ENCODE results near the gene WDR12. TPM values are rescaled to one million over a fixed set of nuclear protein-coding genes. Genes with fewer than 3 reads are reported as not detected.
A peak's percentile ranks its signal among the peaks of the same experiment; 100 is the strongest.

The WDR12 gene
- total and polyA plus RNA-seq, 9 of the 15 experiments (the other 6 are each of a cell fraction or from before 2014, with no cell fraction given), result 109 to 554 (median 174) TPM

DNA sequence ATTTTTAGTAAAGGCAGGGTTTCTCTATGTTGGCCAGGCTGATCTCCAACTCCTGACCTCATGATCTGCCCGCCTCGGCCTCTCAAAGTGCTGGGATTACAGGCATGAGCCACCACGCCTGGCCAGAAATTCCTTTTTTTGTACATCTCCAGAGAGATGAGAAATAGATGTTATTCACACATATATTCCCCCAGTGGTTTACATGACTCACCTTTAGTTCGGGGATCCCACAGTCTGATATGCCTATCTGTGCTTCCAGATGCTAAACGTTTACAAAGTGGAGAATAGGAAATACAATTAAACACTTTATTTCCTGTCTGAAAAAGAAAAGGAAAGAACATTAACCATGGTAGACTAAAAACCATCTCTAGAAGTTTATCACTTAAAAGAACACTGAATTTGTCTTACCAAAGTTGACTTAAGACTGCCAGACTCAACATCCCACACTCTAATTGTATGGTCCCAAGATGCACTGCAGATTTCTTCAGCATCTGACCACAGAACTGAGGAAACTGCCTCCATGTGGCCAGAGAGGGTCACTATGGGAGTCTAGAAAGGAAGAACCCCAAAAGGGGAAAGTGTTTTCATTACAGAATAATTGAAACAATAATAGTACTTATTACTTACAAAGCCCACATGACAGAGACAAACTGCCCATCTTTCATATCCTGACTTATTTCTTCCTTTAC, 27.3 kb downstream of the WDR12 start (continued):
- TF ChIP-seq ZNF143 (CRISPR knock-in tag; IDR thresholded peaks at IDR 0.05), result 0 out of 2 replicates have a peak, but pooled peaks have one; percentile 48
- TF ChIP-seq TCF3 (CRISPR knock-in tag; IDR thresholded peaks at IDR 0.05), result peak; percentile 54
- TF ChIP-seq RAD21 (CRISPR knock-in tag; conservative IDR thresholded peaks at IDR 0.05 in 1 of 2, IDR thresholded peaks at IDR 0.05 in 1 of 2), result peak in 1 of 2 experiments; percentile 20; a peak in 1 of 4 replicates

DNA sequence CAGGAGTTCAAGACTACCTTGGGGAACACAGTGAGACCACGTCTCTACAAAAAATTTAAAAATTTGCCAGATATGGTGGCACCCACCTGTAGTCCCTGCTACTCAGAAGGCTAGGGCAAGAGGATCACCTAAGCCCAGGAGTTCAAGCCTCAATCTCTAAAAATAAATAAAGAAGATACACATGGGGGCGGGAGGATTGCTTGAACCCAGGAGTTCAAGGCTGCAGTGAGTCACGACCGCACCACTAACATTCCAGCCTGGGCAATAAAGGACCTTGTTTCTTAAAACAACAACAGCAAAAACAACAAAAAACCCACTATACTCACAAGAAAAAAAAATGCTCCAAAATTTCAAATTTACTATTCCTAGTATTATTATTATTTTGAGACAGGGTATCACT, 29.9 kb downstream of the WDR12 start:
- intact Hi-C loops (cut with micrococcal nuclease), result no loop called here
- ATAC-seq (no peak), FAIRE-seq (no peak), DNase-seq (ENCODE audit: extremely low read depth in 1 of 4, low spot score in 3 of 4) (no peak)
- H3K4me1 ChIP-seq (replicated peaks in 1 of 2; ENCODE audit: control insufficient read depth in 2 of 2, insufficient read depth in 2 of 2, low read length in 2 of 2), result no peaks in the 10 kb centered on the region
- CTCF ChIA-PET (ENCODE audit: low intra/inter-chr PET ratio), result no interaction called here
- no TSS peak for BruUV-seq (replicated peaks)
- H3K9me1 ChIP-seq (ENCODE audit: control insufficient read depth, insufficient read depth, low read length), result no peaks in the 10 kb centered on the region
- H3K27me3 ChIP-seq (ENCODE audit: control insufficient read depth in 2 of 2, insufficient read depth in 2 of 2, low read length in 2 of 2), result no peaks in the 10 kb centered on the region
- no peaks in the 10 kb centered on the region for H3K9me3 ChIP-seq (replicated peaks; ENCODE audit: control insufficient read depth, insufficient read depth, low read depth, low read length)
- no peaks in the 10 kb centered on the region for H4K20me1 ChIP-seq (replicated peaks; ENCODE audit: control insufficient read depth, insufficient read depth, low read length)
- no peak overlapping the region for H3K4me2 ChIP-seq (ENCODE audit: insufficient read depth, low read length)
- no peak overlapping the region for H3K27ac ChIP-seq (ENCODE audit: extremely low read depth, low read depth, low read length)
- in situ Hi-C loops (cut with MboI), result no loop called here
- 96% methylated on average over 4 of the region's 4 CpGs for WGBS (ENCODE audit: insufficient coverage, low coverage, missing lambda C conversion rate)
- no peaks in the 10 kb centered on the region for H3K79me2 ChIP-seq (ENCODE audit: control insufficient read depth, insufficient read depth, low read length)
- TF ChIP-seq, protein P1, sequence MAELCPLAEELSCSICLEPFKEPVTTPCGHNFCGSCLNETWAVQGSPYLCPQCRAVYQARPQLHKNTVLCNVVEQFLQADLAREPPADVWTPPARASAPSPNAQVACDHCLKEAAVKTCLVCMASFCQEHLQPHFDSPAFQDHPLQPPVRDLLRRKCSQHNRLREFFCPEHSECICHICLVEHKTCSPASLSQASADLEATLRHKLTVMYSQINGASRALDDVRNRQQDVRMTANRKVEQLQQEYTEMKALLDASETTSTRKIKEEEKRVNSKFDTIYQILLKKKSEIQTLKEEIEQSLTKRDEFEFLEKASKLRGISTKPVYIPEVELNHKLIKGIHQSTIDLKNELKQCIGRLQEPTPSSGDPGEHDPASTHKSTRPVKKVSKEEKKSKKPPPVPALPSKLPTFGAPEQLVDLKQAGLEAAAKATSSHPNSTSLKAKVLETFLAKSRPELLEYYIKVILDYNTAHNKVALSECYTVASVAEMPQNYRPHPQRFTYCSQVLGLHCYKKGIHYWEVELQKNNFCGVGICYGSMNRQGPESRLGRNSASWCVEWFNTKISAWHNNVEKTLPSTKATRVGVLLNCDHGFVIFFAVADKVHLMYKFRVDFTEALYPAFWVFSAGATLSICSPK (IDR thresholded peaks at IDR 0.05; ENCODE audit: borderline replicate concordance), result no peak
- no peak for TF ChIP-seq SMAD3 (CRISPR knock-in tag; conservative IDR thresholded peaks at IDR 0.05)
- no peak for TF ChIP-seq ZNF140 (CRISPR knock-in tag; IDR thresholded peaks at IDR 0.05)
- no peak for TF ChIP-seq EHMT2 (IDR thresholded peaks at IDR 0.05)
- TF ChIP-seq, protein P2, sequence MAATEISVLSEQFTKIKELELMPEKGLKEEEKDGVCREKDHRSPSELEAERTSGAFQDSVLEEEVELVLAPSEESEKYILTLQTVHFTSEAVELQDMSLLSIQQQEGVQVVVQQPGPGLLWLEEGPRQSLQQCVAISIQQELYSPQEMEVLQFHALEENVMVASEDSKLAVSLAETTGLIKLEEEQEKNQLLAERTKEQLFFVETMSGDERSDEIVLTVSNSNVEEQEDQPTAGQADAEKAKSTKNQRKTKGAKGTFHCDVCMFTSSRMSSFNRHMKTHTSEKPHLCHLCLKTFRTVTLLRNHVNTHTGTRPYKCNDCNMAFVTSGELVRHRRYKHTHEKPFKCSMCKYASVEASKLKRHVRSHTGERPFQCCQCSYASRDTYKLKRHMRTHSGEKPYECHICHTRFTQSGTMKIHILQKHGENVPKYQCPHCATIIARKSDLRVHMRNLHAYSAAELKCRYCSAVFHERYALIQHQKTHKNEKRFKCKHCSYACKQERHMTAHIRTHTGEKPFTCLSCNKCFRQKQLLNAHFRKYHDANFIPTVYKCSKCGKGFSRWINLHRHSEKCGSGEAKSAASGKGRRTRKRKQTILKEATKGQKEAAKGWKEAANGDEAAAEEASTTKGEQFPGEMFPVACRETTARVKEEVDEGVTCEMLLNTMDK (IDR thresholded peaks at IDR 0.05; ENCODE audit: borderline replicate concordance, insufficient read depth, low read depth, low read length, poor library complexity, severe bottlenecking), result no peak
- no peak for TF ChIP-seq MCM5 (IDR thresholded peaks at IDR 0.05; ENCODE audit: low read depth)
- TF ChIP-seq CBFA2T3 (IDR thresholded peaks at IDR 0.05), result no peak
- TF ChIP-seq RBM22 (IDR thresholded peaks at IDR 0.05; ENCODE audit: low read depth, low read length, poor library complexity, severe bottlenecking), result no peak
- TF ChIP-seq, protein P3, sequence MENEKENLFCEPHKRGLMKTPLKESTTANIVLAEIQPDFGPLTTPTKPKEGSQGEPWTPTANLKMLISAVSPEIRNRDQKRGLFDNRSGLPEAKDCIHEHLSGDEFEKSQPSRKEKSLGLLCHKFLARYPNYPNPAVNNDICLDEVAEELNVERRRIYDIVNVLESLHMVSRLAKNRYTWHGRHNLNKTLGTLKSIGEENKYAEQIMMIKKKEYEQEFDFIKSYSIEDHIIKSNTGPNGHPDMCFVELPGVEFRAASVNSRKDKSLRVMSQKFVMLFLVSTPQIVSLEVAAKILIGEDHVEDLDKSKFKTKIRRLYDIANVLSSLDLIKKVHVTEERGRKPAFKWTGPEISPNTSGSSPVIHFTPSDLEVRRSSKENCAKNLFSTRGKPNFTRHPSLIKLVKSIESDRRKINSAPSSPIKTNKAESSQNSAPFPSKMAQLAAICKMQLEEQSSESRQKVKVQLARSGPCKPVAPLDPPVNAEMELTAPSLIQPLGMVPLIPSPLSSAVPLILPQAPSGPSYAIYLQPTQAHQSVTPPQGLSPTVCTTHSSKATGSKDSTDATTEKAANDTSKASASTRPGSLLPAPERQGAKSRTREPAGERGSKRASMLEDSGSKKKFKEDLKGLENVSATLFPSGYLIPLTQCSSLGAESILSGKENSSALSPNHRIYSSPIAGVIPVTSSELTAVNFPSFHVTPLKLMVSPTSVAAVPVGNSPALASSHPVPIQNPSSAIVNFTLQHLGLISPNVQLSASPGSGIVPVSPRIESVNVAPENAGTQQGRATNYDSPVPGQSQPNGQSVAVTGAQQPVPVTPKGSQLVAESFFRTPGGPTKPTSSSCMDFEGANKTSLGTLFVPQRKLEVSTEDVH (IDR thresholded peaks at IDR 0.05; ENCODE audit: low read depth, partially characterized antibody), result no peak
- TF ChIP-seq PHB (CRISPR knock-in tag; IDR thresholded peaks at IDR 0.05), result no peak
- no peak for TF ChIP-seq STAT5A (IDR thresholded peaks at IDR 0.05; ENCODE audit: borderline replicate concordance, low read length)
- TF ChIP-seq ETV1 (tag; conservative IDR thresholded peaks at IDR 0.05; ENCODE audit: low read depth), result no peak
- no peak overlapping the region for H3K4me3 ChIP-seq
- POLR2A ChIA-PET, result no interaction called here
- peaks cover 65% of the 10 kb centered on the region; the same call in 2 of the 3 replicates for H3K36me3 ChIP-seq (ENCODE audit: control insufficient read depth, insufficient read depth, low read length)
- H2AFZ ChIP-seq (ENCODE audit: low read depth, low read length), result no peak overlapping the region
- no peak overlapping the region for H3K9ac ChIP-seq (ENCODE audit: insufficient read depth in 1 of 2, low read depth in 2 of 2, low read length in 2 of 2)

All from K562 (cell line).